ENCODE data around the gene AKAP7.
A peak's percentile ranks its signal among the peaks of the same experiment; 100 is the strongest.

AKAP7 gene

GRCh38 chr6:131130554-131130940 lies 4.7 kb upstream of the AKAP7 start:
- no peak for DNase-seq (ENCODE audit: extremely low spot score, insufficient read length, low read depth)
- FAIRE-seq: no peak

GRCh38 chr6:131132360-131132759 lies 2.9 kb upstream of the AKAP7 start:
- DNase-seq (ENCODE audit: extremely low spot score, insufficient read length, low read depth) (no peak), FAIRE-seq (no peak)

GRCh38 chr6:131134220-131134979 lies 867 bp upstream of the AKAP7 start:
- FAIRE-seq (no peak), DNase-seq (ENCODE audit: extremely low spot score, insufficient read length, low read depth) (no peak)

GRCh38 chr6:131134980-131135243 lies 355 bp upstream of the AKAP7 start:
- DNase-seq (ENCODE audit: extremely low spot score, insufficient read length, low read depth): no peak
- no peak for FAIRE-seq

GRCh38 chr6:131136021-131136786 lies 937 bp downstream of the AKAP7 start:
- no peak for DNase-seq (ENCODE audit: extremely low spot score, insufficient read length, low read depth)

GRCh38 chr6:131139599-131139998 lies 4.3 kb downstream of the AKAP7 start:
- FAIRE-seq: no peak
- DNase-seq (ENCODE audit: extremely low spot score, insufficient read length, low read depth): no peak

More at GRCh38 chr6:131136021-131136786, 937 bp downstream of the AKAP7 start:
- peak; percentile 39 for FAIRE-seq

- FAIRE-seq (no peak), DNase-seq (ENCODE audit: extremely low spot score, insufficient read length, low read depth) (no peak)
Observed at GRCh38 chr6:131143319-131143718, 8.1 kb downstream of the AKAP7 start.

- DNase-seq (ENCODE audit: extremely low spot score, insufficient read length, low read depth) (no peak), FAIRE-seq (no peak)
Observed at GRCh38 chr6:131146865-131147264, 11.6 kb downstream of the AKAP7 start.

GRCh38 chr6:131156411-131156810 lies 21.1 kb downstream of the AKAP7 start:
- no peak for DNase-seq (ENCODE audit: extremely low spot score, insufficient read length, low read depth)
- FAIRE-seq: no peak

GRCh38 chr6:131159578-131159977 lies 24.3 kb downstream of the AKAP7 start:
- DNase-seq (ENCODE audit: extremely low spot score, insufficient read length, low read depth) (no peak), FAIRE-seq (no peak)

- FAIRE-seq (no peak), DNase-seq (ENCODE audit: extremely low spot score, insufficient read length, low read depth) (no peak)
Observed at GRCh38 chr6:131160254-131160758, 25.0 kb downstream of the AKAP7 start.

- FAIRE-seq (no peak), DNase-seq (ENCODE audit: extremely low spot score, insufficient read length, low read depth) (no peak)
Observed at GRCh38 chr6:131161987-131162386, 26.7 kb downstream of the AKAP7 start.

GRCh38 chr6:131163886-131164285 lies 28.6 kb downstream of the AKAP7 start:
- DNase-seq (ENCODE audit: extremely low spot score, insufficient read length, low read depth) (no peak), FAIRE-seq (no peak)

GRCh38 chr6:131164506-131164905 lies 29.2 kb downstream of the AKAP7 start:
- FAIRE-seq (no peak), DNase-seq (ENCODE audit: extremely low spot score, insufficient read length, low read depth) (no peak)

- no peak for DNase-seq (ENCODE audit: extremely low spot score, insufficient read length, low read depth)
Observed at GRCh38 chr6:131167773-131168172, 32.5 kb downstream of the AKAP7 start.

GRCh38 chr6:131169613-131170012 lies 34.3 kb downstream of the AKAP7 start:
- FAIRE-seq (no peak), DNase-seq (ENCODE audit: extremely low spot score, insufficient read length, low read depth) (no peak)

More at GRCh38 chr6:131167773-131168172, 32.5 kb downstream of the AKAP7 start:
- no peak for FAIRE-seq

GRCh38 chr6:131172222-131172621 lies 37.0 kb downstream of the AKAP7 start:
- DNase-seq (ENCODE audit: extremely low spot score, insufficient read length, low read depth): no peak
- FAIRE-seq: no peak

GRCh38 chr6:131173680-131174079 lies 38.4 kb downstream of the AKAP7 start:
- FAIRE-seq (no peak), DNase-seq (ENCODE audit: extremely low spot score, insufficient read length, low read depth) (no peak)

GRCh38 chr6:131175564-131175963 lies 40.3 kb downstream of the AKAP7 start:
- FAIRE-seq (no peak), DNase-seq (ENCODE audit: extremely low spot score, insufficient read length, low read depth) (no peak)

- DNase-seq (ENCODE audit: extremely low spot score, insufficient read length, low read depth) (no peak), FAIRE-seq (no peak)
Observed at GRCh38 chr6:131177996-131178395, 42.7 kb downstream of the AKAP7 start.

- FAIRE-seq (no peak), DNase-seq (ENCODE audit: extremely low spot score, insufficient read length, low read depth) (no peak)
Observed at GRCh38 chr6:131182991-131183425, 47.7 kb downstream of the AKAP7 start.
